HepG2 (cell line): ENCODE data around the gene SEC61A1. TPM values are rescaled to one million over a fixed set of nuclear protein-coding genes. Genes with fewer than 3 reads are reported as not detected.

Source experiments
- CTCF ChIP-seq: sonication (generic); formaldehyde crosslinking; IDR thresholded peaks from 2 replicates; pipeline ENCODE4 v1.5.0; 2020; ENCODE audit warnings: mild to moderate bottlenecking, missing genetic modification reagents, moderate library complexity
- HHEX ChIP-seq: IDR thresholded peaks from 2 replicates; pipeline ENCODE4 v1.6.1; 2016; ENCODE audit warnings: control low read depth
- HMG20A ChIP-seq: IDR thresholded peaks from 2 replicates; pipeline ENCODE4 v1.6.1; 2016; ENCODE audit warnings: borderline replicate concordance
- IRF2 ChIP-seq: IDR thresholded peaks from 2 replicates; pipeline ENCODE4 v1.6.1; 2018; ENCODE audit warnings: missing genetic modification reagents, missing compliant biosample characterization
- KLF6 ChIP-seq: IDR thresholded peaks from 2 replicates; pipeline ENCODE4 v1.8.0; 2016; ENCODE audit warnings: missing biosample characterization, missing genetic modification reagents
- MNT ChIP-seq: fragments of 450-650 bp; IDR thresholded peaks from 2 replicates; pipeline ENCODE4 v1.6.1; 2016
- MTF1 ChIP-seq: sonication (generic); formaldehyde crosslinking; IDR thresholded peaks from 2 replicates; pipeline ENCODE4 v1.5.0; 2020; ENCODE audit warnings: missing genetic modification reagents
- REST ChIP-seq, 2 experiments: IDR thresholded peaks; 2 replicates each; pipeline ENCODE4 v1.6.1; 2011 to 2012; ENCODE audit warnings: low read length in 2 of 2, borderline replicate concordance in 1 of 2, low read depth in 1 of 2, mild to moderate bottlenecking in 1 of 2, moderate library complexity in 1 of 2
- U2AF1 ChIP-seq: fragments of 200-400 bp; formaldehyde crosslinking; optimal IDR thresholded peaks from 2 replicates; pipeline ENCODE3; 2017; ENCODE audit warnings: mild to moderate bottlenecking, low read depth, low read length
- ZNF331 ChIP-seq: sonication (generic); formaldehyde crosslinking; IDR thresholded peaks from 2 replicates; pipeline ENCODE4 v1.4.0; 2020; ENCODE audit warnings: missing genetic modification reagents
- ZNF513 ChIP-seq: sonication (generic); formaldehyde crosslinking; conservative IDR thresholded peaks from 2 replicates; pipeline ENCODE4 v1.5.0; 2020; ENCODE audit warnings: missing genetic modification reagents
- ZNF75D ChIP-seq: sonication (generic); formaldehyde crosslinking; IDR thresholded peaks from 2 replicates; pipeline ENCODE4 v1.8.1; 2023; ENCODE audit warnings: missing genetic modification reagents, mild to moderate bottlenecking, borderline replicate concordance
- ZNF770 ChIP-seq: sonication (generic); formaldehyde crosslinking; IDR thresholded peaks from 2 replicates; pipeline ENCODE4 v1.5.0; 2020; ENCODE audit warnings: mild to moderate bottlenecking, missing genetic modification reagents
- ZNF773 ChIP-seq: sonication (generic); formaldehyde crosslinking; IDR thresholded peaks from 2 replicates; pipeline ENCODE4 v1.4.0; 2020; ENCODE audit warnings: missing genetic modification reagents, borderline replicate concordance
- ZSCAN31 ChIP-seq: sonication (generic); formaldehyde crosslinking; IDR thresholded peaks from 2 replicates; pipeline ENCODE4 v1.5.0; 2020; ENCODE audit warnings: low read depth, mild to moderate bottlenecking, missing genetic modification reagents
- polyA plus RNA-seq, 8 experiments: library from polyadenylated mRNA; depleted of rRNA in 3 of 8; stranded (reverse) in 7 of 8; unstranded in 1 of 8; fragments of >200 nt; fragmentation: Illumina TruSeq in 4 of 8; extraction: Trizol in 4 of 8; gene quantifications; 2 replicates each; pipeline versions ENCODE4 v1.2.1 to v1.2.3, GENCODE V29; 2011 to 2016; ENCODE audit warnings: low read depth in 4 of 8, missing spikeins in 1 of 8, mixed read lengths in 1 of 8; ENCODE audit not compliant: insufficient read depth in 1 of 8
- total RNA-seq, 5 experiments: library from RNA; depleted of rRNA; stranded (reverse); fragments of >200 nt; fragmentation: Illumina TruSeq; extraction: Trizol; gene quantifications; 2 replicates each; pipeline ENCODE4 v1.2.3, GENCODE V29; 2016; ENCODE audit warnings: low read depth in 1 of 5

SEC61A1 gene
- total and polyA plus RNA-seq, 2 of the 13 experiments (the other 11 are each of a cell fraction or from before 2014, with no cell fraction given), result 170 to 203 TPM

- TF ChIP-seq REST (IDR thresholded peaks at IDR 0.05; ENCODE audit: borderline replicate concordance in 1 of 2, low read depth in 1 of 2, low read length in 2 of 2), result no peak
- no peak for TF ChIP-seq ZNF75D (CRISPR knock-in tag)
- no peak for TF ChIP-seq ZNF770 (CRISPR knock-in tag)
- TF ChIP-seq ZNF513 (CRISPR knock-in tag), result no peak
- TF ChIP-seq HHEX (CRISPR knock-in tag), result no peak
- TF ChIP-seq HMG20A (CRISPR knock-in tag), result no peak
- no peak for TF ChIP-seq IRF2
- TF ChIP-seq ZNF773 (CRISPR knock-in tag), result no peak
- TF ChIP-seq CTCF, result peak; percentile 86
- TF ChIP-seq ZNF331 (CRISPR knock-in tag), result 0 out of 2 replicates have a peak, but pooled peaks have one; percentile 27
- no peak for TF ChIP-seq MNT
- TF ChIP-seq U2AF1, result no peak
- no peak for TF ChIP-seq ZSCAN31 (CRISPR knock-in tag)
- TF ChIP-seq MTF1 (CRISPR knock-in tag), result no peak
- no peak for TF ChIP-seq KLF6 (CRISPR knock-in tag)
Measured at GRCh38 chr3:128094295-128095151, 42.3 kb downstream of the SEC61A1 start (continued).
